ENCODE results near the gene PACS1.

Gene PACS1

GRCh38 chr11:66178871-66179270 lies 108.8 kb downstream of the PACS1 start:
- TF ChIP-seq CTCF (IDR thresholded peaks at IDR 0.05; ENCODE audit: borderline replicate concordance, control extremely low read depth, extremely low read depth, insufficient read depth, missing control alignments): no peak
- in situ Hi-C loops (cut with MboI; ENCODE audit: low sequenced_read_pairs, unreplicated experiment): no loop called here

GRCh38 chr11:66181632-66182315 lies 111.7 kb downstream of the PACS1 start:
- no peak for DNase-seq (ENCODE audit: low spot score)
- no peak for TF ChIP-seq CTCF (IDR thresholded peaks at IDR 0.05; ENCODE audit: borderline replicate concordance, control extremely low read depth, extremely low read depth, insufficient read depth, missing control alignments)
- in situ Hi-C loops (cut with MboI; ENCODE audit: low sequenced_read_pairs, unreplicated experiment): no loop called here

More at GRCh38 chr11:66178871-66179270, 108.8 kb downstream of the PACS1 start:
- no peak for DNase-seq (ENCODE audit: low spot score)

GRCh38 chr11:66183494-66184048 lies 113.5 kb downstream of the PACS1 start:
- DNase-seq (ENCODE audit: low spot score): no peak
- no peak for TF ChIP-seq CTCF (IDR thresholded peaks at IDR 0.05; ENCODE audit: borderline replicate concordance, control extremely low read depth, extremely low read depth, insufficient read depth, missing control alignments)
- in situ Hi-C loops (cut with MboI; ENCODE audit: low sequenced_read_pairs, unreplicated experiment): no loop called here

- TF ChIP-seq CTCF (IDR thresholded peaks at IDR 0.05; ENCODE audit: borderline replicate concordance, control extremely low read depth, extremely low read depth, insufficient read depth, missing control alignments): no peak
- DNase-seq (ENCODE audit: low spot score): no peak
- in situ Hi-C loops (cut with MboI; ENCODE audit: low sequenced_read_pairs, unreplicated experiment): no loop called here
Observed at GRCh38 chr11:66184728-66185127, 114.7 kb downstream of the PACS1 start.

GRCh38 chr11:66186470-66186869 lies 116.4 kb downstream of the PACS1 start:
- DNase-seq (ENCODE audit: low spot score): no peak
- no peak for TF ChIP-seq CTCF (IDR thresholded peaks at IDR 0.05; ENCODE audit: borderline replicate concordance, control extremely low read depth, extremely low read depth, insufficient read depth, missing control alignments)
- in situ Hi-C loops (cut with MboI; ENCODE audit: low sequenced_read_pairs, unreplicated experiment): no loop called here

- no peak for TF ChIP-seq CTCF (IDR thresholded peaks at IDR 0.05; ENCODE audit: borderline replicate concordance, control extremely low read depth, extremely low read depth, insufficient read depth, missing control alignments)
- in situ Hi-C loops (cut with MboI; ENCODE audit: low sequenced_read_pairs, unreplicated experiment): no loop called here
- no peak for DNase-seq (ENCODE audit: low spot score)
Observed at GRCh38 chr11:66187453-66187852, 117.4 kb downstream of the PACS1 start.

Measured in GM13976 (cell line).